Hematopoietic multipotent progenitor cell (in vitro differentiated cells): ENCODE measurements around the gene PTPN14. TPM values are rescaled to one million over a fixed set of nuclear protein-coding genes. Genes with fewer than 3 reads are reported as not detected.
A peak's percentile ranks its signal among the peaks of the same experiment; 100 is the strongest.

Source experiments
- DNase-seq, 3 donors: peaks; one replicate each; pipeline ENCODE4 v3.0.0-alpha.2; 2011 to 2015; ENCODE audit warnings: low read depth in 2 of 3, low spot score in 2 of 3
- total RNA-seq: library from RNA; depleted of rRNA; stranded (reverse); fragments of >200 nt; gene quantifications from one replicate; pipeline ENCODE4 v1.2.3, GENCODE V29; 2012

The PTPN14 gene
- total RNA-seq, 1 donor: 4.6 TPM

DNA sequence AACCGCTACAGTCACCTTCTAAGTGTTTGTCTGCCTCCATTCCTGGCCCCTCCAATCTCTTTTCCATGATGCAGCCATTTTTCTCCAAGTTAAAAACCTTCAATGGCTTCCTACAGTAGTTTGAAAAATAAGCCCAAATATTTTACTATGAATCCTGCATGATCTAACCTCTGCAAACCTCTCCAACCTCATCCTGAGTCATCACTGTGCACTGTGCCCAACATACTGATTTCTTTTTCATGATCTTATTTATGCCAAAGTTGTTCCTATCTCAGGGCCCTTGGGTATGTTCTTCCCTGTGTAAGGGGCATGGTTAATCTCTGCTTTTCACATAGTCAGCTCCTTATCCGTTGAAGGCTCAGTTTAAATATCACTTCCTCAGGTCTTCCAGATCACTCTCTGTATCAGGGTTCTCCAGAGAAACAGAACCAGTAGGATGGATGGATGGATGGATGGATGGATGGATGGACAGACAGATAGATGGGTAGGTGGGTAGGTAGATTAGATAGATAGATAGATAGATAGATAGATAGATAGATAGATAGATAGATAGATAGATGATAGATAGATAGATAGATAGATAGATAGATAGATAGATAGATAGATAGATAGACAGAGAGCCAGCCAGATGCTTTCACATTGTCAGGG is 18.1 kb upstream of the PTPN14 start:
- no peak for DNase-seq

DNA sequence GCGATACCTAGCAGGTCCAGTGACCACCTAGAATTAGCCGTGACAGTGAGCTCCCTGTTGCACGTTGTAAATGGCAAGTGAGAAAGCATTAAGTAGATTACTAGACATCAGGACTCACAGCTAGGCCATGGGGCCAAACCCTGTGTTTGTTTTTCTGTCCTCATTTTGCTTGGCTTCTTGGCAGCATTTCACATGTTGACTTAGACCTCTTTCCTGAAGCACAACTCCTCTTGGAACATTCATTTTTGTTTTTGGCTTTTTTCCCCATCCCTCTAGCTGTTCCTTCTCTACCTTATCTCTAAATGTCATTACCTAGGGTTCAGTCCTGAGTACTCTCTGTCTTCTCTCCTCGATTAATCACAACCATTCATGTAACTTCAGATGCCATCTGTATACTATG is 16.9 kb upstream of the PTPN14 start:
- no peak for DNase-seq

DNA sequence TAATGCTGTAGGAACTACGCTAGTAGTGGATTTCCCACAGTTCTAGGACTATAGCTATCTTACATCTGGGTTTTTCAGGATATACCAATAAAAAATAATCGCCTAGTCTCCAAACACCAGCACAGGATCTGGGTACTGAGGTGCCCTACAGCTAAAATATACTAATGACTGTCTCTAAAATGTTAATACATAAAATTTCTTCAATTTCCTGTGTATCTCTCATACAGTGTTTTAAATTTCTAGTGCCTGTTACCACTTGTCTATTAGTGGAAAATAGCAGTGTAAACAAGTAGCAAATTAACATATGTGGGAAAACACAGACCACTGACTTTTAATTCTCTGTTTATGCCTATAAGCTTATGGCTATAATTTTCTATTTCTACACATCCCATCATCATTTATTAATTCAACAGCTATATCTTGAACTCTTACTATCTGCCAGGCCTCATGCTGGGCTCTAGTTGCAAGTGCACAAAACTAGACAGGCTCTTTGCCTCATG is 16.1 kb upstream of the PTPN14 start:
- DNase-seq: no peak

DNA sequence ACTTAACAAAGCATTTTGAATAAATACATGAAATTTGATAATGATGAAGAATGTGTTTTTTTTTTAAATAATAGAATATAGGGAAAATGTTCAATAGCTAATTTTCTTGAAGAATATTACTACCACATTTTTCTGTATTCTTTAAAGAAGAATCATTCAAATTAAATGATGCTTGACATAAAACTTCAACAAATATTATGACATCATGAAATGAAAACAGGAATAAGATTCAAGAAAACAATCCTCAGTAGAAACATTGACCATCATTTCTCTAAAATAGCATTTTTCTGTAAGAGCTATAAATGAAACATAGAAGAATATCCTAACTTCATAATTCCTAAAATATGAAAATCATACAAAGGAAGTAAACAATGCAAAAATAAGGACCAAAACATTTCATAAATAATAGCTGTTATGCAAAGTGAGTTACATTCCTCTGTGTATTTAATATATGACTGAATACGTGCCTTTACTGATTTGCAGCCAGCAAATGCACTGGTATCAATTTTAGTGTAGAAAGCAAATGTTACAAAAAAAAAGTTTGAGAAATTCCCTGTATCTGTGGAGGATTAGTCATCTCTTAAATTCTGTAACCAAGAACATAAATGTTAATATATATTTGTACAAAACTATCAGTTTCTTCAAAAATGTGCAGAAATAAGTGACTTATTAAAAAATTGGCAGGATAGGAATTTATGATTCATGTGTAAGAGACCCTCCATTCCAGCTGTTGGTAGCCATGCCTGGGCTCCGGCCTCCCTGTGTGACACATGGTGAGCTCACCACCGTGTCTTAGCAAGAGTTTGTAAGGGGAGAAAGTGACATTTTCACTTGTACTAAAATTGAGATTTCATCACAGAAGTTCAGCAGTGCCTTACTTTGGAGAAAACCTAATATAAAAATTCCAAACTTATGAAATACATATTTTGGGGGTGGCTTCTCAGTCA is 15.0 kb upstream of the PTPN14 start:
- no peak for DNase-seq

DNA sequence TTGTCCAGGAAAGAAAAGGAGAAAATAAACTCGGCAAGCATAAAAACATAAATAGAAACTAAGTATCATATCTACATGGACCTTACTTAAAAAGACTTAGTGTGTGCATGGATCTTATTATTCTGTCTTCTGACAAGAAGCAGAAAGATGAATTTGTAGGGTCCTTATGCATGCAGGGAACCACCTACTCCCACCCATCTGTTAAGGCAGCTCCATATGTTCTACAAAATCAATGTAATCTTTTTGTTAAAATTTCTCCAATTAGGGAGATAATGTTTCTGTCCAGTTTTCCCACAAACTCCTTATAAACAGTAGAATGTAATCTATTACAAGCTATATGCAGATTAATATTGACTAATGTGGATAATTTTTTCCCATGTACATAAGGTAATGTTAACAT is 13.9 kb upstream of the PTPN14 start:
- no peak for DNase-seq

DNA sequence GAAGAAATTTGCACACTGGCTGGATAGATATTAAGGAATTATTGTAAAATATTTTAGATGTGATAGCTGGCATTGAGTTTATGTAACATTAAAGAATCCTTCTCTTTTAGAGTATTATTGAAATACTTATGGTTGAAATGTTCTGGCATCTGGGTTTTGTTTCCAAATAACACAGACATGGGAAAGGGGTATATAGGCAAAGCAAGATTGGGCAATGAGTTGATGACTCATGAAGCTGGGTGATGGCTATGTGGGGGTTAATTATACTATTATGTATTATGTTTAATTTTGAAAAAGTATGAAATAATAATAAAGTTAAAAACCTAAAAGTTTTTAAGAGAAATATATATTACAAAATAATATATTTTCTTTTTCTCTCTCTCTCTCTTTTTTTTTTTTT is 12.5 kb upstream of the PTPN14 start:
- no peak for DNase-seq

DNA sequence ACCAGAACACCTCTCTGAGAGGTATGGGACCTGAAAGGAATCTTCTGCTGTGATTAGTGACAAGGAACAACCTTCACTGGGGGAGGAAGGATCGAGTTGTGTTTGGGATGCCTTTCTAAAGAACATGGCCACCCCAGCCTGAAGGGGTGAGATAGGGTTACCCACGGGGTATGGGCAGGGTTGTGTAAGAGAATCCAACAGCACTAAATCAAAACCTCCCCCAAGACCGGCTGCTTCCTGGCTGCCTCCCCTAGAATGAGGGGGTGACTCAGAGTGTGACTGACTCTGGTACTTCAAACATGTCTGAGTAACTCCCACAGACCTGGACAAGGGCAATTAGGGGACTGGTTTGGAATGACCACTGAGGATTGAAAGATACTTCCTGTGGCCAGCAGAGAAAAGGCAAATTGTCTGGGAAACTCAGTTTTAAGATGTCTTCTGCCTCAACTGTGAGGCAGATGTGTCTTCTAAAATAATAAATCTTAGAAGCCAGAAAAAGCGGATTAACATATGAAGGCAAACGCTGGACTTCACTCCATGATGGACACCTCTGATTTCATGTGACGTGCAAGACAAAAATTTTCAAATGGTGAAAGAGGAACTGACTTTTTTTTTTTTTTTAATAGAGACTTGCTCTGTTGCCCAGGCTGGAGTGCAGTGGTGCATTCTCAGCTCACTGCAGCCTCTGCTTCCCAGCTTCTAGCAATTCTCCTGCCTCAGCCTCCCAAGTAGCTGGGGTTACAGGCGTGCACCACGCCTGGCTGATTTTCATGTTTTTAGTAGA is 6.7 kb upstream of the PTPN14 start:
- peak in 2 of 3 donors; percentile 47 to 70 for DNase-seq

DNA sequence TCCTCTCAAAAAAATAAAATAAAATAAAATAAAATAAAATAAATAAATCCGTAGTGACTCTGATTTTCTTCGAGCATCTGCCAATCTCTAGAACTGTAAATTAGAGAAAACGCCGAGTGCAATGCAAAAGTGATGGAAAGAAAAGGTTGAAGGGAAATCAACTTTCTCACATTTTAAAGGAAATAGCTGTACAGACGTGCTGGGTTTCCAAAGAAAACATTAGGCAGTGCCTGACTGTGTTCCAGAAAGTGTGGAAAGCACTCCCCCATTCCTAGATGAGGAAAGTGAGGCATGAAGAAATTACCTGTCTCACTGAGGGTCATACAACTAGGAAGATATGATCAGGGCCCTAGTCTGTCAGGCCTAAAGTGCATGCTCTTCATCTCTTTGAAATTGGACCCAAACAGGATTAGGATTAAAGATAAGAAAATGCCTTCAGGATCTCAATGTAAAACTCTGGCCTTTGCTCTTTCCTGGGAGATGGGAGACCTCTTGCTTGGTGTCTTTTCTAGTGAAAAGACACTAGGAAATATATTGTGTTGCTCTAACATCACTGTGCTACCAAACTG is 1.8 kb upstream of the PTPN14 start:
- no peak for DNase-seq

DNA sequence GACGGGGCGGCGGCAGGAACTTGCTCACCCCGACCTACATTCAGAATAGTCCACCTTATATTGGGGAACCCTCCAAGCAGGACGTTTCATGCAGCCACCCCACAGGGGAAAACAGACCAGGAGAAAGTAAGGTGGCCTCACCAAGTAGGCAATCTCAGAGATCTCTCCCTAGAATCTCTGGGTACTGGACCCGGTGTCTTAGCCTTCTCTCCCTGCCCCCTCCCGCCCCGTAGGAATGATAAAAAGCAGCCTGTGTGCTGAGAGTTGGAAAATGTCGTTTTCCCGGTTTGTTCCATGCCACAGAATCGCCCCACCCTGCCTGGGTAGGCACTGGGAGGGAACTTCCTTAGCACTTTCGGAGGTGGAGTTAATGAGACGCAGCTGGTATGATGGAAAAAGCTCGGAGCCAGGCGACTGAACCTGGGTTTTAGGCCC is 789 bp upstream of the PTPN14 start:
- no peak for DNase-seq

DNA sequence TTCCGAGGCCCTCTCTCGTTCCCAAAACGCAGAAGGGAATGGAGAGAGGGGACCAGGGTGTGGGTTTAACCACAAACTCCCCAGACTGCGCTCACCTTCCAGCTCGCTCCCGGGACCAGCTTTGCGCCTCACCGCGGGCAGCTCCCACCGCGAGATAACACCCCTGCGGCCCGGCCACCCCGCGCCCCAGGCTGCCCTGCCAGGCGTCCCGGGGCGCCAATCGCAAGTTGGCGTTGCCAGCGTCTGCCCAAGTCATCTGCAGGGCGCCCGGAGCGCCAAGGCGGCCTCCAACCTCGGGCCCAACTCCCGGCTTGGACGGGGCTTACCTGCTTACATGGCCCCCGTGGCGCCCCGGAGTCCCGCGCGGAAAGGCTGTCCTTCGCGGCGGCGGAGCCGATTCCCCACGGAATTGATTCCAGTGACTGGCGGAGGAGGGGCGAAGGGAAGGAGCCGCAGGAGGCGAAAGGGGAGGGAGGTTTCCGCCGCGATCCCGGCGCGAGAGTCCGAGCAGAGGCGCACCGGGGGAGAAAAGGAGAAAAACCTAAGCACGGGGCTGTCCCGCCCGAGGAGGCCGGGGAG is 456 bp downstream of the PTPN14 start:
- peak in 2 of 3 donors; percentile 6 to 13 for DNase-seq

DNA sequence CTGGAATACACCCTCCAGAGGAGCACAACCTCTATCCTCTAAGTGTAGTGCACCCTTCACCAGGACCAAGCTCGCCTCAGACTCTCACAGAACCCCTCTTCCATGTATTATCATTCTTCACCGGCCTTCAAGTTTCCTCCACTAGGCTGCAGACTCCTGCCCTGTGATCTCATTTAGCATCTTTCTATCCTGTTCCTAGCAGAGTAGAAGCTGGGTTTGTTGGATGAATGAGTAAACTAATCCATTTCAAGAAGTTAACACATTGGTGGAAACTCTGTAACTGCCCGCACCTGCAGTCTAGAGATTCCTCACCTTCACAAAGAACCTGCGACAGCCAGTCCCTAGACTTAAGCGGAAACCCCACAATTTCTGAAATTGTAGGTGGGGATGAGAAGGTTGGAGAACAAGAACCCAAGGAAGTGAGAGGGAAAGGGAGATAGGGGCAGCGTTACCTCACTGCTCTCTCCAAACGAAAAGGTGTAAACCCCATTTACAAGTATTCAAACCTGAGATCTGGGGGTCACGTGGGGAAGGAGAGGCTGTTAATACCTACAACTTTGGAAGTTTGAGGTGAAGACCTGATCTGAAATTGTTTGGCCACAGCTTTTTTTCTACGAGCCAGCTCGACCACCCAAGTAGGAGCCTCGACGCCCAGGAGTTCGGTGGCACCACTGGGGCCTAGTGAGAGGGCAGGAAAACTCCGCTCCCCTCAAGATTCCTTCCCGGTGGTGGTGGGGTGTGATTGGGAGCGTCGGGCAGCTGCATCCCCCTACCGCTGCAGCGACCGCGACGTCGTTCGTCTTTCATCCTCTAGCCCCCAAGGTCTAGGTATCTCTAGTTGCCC is 1.2 kb downstream of the PTPN14 start:
- no peak for DNase-seq

DNA sequence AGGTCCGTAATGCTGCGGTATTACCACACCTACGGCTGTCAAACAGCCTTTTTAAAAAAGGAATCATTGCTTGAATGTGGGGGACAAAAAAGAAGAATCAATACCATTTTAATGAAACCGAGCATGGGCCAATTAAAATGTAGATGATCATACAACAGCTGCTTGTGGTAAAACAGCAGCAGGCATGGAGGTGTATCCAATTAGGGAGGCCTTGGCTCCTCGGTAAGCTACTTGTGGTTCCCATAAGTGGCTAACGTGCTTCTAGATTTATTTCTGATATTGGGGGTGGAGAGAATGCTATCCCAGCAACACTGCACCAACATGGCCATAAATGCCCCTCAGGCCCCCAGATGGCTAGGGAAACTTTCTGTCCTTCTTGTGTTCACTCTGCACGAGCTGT is 1.8 kb downstream of the PTPN14 start:
- DNase-seq: no peak

DNA sequence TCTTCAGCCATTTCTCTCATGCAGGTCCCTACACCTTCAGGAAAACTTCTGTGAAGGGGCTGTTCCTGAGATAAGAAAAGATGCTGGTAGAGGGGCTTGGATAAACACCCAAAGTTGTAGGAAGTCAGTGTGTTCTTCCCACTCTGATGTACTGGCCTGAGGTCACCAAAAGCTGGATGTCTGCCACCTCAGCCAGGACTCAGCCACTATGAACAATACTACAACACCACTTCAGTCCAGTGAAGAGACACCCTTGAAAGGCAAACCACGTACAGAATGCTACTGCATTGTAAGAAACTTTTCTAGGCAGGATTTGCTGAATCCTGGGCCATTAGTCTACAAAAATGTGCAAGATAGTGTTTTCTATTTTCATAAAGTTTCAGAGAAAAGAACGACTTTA is 2.4 kb downstream of the PTPN14 start:
- no peak for DNase-seq

DNA sequence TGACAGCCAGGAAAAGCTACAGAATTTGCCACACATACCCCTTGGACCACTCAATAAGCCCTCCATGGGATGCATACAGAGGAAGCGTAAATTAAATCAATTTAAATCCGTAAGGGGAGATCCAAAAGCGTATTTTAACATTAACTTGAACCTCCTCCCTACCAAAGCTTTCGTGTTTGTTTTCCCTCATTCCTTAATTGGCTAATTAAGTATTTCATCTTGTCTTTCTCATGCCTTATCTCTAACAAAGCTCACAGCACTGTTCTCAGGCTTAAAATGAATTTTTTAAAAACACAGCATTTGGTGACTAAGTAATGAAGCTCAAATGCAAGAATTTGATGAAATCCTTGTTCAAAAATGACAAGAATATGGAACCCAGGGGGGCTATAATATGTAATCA is 3.1 kb downstream of the PTPN14 start:
- DNase-seq: no peak

DNA sequence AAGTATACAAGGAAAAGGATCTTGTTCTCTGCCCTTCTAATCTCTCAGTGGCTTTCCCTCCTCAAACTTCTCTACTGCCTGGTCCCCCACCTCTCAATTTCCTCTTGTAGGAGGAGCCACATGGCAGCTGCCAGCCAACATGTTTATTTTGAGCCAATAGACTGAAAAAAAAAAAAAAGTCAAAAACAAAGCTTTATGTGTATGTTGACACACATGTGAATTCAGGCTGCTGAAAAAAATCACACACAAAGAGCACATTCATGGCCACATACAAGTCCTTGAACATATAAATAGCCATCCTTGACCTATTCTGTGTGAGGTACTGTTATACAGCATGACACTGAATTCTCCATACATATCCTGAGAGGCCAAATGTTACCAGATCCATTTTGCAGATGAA is 3.7 kb downstream of the PTPN14 start:
- no peak for DNase-seq

DNA sequence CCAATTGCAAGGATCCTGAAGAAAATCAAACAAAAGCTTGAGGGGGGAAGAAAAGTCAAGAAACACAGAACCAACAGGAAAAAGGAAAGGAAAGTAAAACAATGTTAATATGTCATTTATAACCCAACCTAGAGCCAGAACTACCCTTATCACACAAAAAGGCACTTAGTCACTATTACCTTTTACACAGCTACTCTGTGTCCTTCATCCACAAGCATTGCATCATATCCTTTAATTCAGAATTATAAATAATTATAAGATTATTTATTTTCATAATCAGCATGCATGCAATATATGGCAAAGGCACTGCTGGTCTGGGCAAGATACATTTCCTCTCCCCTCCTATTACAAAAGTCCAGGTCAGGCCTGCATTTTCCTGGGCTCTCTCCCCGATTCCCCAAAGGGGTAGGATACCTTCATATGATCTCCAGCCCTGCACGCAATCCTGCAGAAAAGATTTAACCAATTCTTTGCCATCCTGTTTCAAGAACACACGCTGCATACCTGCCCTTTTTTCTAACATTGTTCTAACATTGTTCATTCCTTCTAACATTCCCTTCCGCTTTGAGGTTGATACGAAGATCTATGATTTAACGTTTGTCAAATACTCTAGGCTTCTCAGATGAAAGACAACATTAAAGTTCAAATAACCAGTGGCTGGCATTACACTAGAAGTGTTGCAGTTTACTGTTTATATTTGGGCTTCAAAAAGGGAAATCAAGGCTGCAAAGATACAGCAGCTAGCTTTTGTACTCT is 4.3 kb downstream of the PTPN14 start:
- DNase-seq: no peak

DNA sequence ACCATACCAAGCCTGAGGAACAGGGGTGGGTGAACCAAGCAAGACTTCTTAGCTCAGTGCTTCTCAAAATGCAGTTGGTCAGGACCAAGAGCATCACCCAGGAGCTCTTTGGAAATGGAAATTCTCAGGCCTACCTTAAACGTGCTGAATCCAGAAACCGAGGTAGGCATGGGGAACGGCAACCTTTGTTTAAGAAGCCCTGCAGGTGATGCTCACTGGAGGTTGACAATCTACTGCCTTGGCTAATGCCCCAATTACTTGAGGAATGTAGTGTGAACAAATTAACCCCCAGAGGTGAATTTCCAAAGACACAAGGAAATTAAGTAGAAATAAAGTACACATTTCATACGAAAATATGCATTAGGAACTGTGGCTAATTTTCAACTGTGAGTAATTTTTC is 5.3 kb downstream of the PTPN14 start:
- DNase-seq: no peak

DNA sequence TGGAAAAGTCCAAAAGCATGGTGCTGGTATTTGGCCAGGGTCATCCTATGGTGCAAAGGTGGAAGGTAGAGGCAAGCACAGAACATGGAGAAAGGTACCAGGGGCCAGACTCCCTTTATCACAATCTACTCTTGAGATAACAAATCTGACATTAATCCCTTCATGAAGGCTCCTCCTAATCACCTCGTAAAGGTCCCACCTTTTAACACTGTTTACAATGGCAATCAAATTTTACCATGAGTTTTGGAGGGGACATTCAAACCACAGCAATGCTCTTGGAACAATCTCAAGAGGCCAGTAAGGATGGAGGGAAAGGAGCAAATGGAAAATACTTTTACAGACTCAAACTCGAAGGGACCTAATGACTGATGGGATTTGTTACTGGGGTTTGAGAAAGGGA is 6.1 kb downstream of the PTPN14 start:
- DNase-seq: no peak

DNA sequence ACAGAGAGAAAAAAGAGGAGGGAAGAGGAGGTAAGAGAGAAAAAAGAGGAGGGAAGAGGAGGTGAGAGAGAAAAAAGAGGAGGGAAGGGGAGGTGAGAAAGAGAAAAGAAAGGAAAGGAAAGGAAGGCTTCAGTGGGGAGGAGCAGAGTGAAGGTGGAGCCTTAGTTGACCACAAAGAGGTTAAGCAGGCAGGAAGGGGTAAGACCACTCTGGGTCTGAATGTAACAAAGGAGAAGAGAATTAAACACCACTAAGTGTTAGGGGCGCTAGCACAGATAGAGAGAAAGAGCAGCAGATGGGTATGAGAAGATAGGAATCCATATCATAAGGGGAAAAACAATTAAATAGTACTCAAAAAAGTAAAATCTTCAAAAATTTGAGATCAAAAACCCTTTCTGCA is 6.6 kb downstream of the PTPN14 start:
- DNase-seq: no peak
